Measurements from ENCODE around the gene MMP17.

DNA sequence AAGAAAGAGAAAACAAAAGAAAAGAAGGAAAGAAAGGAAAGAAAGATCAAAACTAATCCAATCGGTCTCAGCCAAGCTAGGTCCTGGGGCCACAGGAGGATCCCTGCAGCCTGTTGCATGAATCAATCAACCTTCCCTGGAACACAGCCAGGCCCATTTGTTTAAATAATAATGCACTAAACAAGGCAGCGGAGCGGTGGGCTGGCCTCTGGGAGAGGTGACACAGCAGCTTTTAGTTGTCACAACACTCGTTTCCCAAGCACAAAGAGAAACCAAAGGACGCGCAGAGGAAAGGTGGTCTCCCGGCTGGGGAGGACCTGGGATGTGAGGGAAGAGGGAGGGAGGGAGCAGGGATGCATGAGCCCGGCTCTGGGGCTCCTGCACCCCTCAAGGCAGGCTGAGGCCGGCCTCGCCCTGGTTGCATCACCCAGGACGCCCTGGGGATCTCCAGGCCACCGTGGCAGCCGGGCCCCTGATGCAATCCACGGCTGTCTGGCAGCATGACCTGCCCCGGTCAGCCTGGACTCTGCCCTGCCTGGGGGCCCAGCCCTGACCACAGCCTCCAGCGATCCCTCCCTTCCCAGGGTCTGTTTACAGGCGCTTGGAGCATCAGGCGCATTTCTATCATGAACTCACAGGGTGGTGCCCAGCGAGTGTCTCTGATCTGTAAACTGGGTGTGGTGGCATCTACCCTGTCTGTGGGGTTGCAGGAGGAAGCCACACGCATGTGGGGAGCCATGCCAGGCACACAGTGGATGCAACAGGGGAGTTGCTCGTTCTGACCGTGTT, 32.5 kb downstream of the MMP17 start:
- no peak for TF ChIP-seq POLR2A (IDR thresholded peaks at IDR 0.05)
- TF ChIP-seq, protein P1, sequence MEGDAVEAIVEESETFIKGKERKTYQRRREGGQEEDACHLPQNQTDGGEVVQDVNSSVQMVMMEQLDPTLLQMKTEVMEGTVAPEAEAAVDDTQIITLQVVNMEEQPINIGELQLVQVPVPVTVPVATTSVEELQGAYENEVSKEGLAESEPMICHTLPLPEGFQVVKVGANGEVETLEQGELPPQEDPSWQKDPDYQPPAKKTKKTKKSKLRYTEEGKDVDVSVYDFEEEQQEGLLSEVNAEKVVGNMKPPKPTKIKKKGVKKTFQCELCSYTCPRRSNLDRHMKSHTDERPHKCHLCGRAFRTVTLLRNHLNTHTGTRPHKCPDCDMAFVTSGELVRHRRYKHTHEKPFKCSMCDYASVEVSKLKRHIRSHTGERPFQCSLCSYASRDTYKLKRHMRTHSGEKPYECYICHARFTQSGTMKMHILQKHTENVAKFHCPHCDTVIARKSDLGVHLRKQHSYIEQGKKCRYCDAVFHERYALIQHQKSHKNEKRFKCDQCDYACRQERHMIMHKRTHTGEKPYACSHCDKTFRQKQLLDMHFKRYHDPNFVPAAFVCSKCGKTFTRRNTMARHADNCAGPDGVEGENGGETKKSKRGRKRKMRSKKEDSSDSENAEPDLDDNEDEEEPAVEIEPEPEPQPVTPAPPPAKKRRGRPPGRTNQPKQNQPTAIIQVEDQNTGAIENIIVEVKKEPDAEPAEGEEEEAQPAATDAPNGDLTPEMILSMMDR (IDR thresholded peaks at IDR 0.05) = no peak

All from esophagus squamous epithelium (tissue), 4 donors.